Right lung (tissue), 10 donors: Measurements from ENCODE around the gene CLDN4. TPM values are rescaled to one million over a fixed set of nuclear protein-coding genes. Genes with fewer than 3 reads are reported as not detected.
"Not testable (repeated sequence)": the region's sequence is repeated elsewhere in the genome, so short reads cannot be mapped to it uniquely, and the experiment has no call there.

Experiments
- DNase-seq, 2 donors: peaks; one replicate each; pipeline ENCODE4 v3.0.0-alpha.2; 2013
- long read RNA-seq, 8 donors: transcript quantifications; one replicate each; lab custom pipeline, GENCODE V29; 2026
- polyA plus RNA-seq, 5 donors: library from polyadenylated mRNA; unstranded; fragments of 120-200 nt; gene quantifications; one replicate each; pipeline versions ENCODE4 v1.2.1 to v1.2.3, GENCODE V29; 2013; ENCODE audit warnings: inconsistent platforms in 1 of 5, low replicate concordance in 1 of 5; ENCODE audit not compliant: insufficient read length in 5 of 5, insufficient read depth in 1 of 5

CLDN4 gene, protein sequence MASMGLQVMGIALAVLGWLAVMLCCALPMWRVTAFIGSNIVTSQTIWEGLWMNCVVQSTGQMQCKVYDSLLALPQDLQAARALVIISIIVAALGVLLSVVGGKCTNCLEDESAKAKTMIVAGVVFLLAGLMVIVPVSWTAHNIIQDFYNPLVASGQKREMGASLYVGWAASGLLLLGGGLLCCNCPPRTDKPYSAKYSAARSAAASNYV
- 10 to 100 TPM; 65.3 to 98.7 (median 77.1) TPM for polyA plus RNA-seq
- long read RNA-seq, donor 1, full-length matches to known transcripts: 227 of 234 reads
- long read RNA-seq, donor 1, partial matches to known transcripts: 0 of 234 reads
- long read RNA-seq, donor 1, other reads (novel, unspliced or antisense): 7 of 234 reads
- long read RNA-seq, donor 2, transcript CLDN4-201 (1 exons, 1,831 nt): major isoform, 75 of 75 reads
- long read RNA-seq, donor 2, partial matches to known transcripts: 0 of 75 reads
- long read RNA-seq, donor 2, other reads (novel, unspliced or antisense): 0 of 75 reads
- long read RNA-seq, donor 3, transcript CLDN4-201 (1 exons, 1,831 nt): major isoform, 108 of 108 reads
- long read RNA-seq, donor 3, partial matches to known transcripts: 0 of 108 reads
- long read RNA-seq, donor 3, other reads (novel, unspliced or antisense): 0 of 108 reads
- long read RNA-seq, donor 4, full-length matches to known transcripts: 71 of 71 reads
- long read RNA-seq, donor 4, partial matches to known transcripts: 0 of 71 reads
- long read RNA-seq, donor 4, other reads (novel, unspliced or antisense): 0 of 71 reads
- long read RNA-seq, donor 5, transcript CLDN4-201 (1 exons, 1,831 nt): major isoform, 120 of 120 reads
- long read RNA-seq, donor 5, partial matches to known transcripts: 0 of 120 reads
- long read RNA-seq, donor 5, other reads (novel, unspliced or antisense): 0 of 120 reads
- long read RNA-seq, donor 6, full-length matches to known transcripts: 150 of 252 reads
- long read RNA-seq, donor 6, partial matches to known transcripts: 102 of 252 reads
- long read RNA-seq, donor 6, other reads (novel, unspliced or antisense): 0 of 252 reads
- long read RNA-seq, donor 7, transcript CLDN4-201 (1 exons, 1,831 nt): major isoform, 94 of 94 reads
- long read RNA-seq, donor 7, partial matches to known transcripts: 0 of 94 reads
- long read RNA-seq, donor 7, other reads (novel, unspliced or antisense): 0 of 94 reads
- long read RNA-seq, donor 8, transcript CLDN4-201 (1 exons, 1,831 nt): major isoform, 27 of 27 reads
- long read RNA-seq, donor 8, partial matches to known transcripts: 0 of 27 reads
- long read RNA-seq, donor 8, other reads (novel, unspliced or antisense): 0 of 27 reads

DNA sequence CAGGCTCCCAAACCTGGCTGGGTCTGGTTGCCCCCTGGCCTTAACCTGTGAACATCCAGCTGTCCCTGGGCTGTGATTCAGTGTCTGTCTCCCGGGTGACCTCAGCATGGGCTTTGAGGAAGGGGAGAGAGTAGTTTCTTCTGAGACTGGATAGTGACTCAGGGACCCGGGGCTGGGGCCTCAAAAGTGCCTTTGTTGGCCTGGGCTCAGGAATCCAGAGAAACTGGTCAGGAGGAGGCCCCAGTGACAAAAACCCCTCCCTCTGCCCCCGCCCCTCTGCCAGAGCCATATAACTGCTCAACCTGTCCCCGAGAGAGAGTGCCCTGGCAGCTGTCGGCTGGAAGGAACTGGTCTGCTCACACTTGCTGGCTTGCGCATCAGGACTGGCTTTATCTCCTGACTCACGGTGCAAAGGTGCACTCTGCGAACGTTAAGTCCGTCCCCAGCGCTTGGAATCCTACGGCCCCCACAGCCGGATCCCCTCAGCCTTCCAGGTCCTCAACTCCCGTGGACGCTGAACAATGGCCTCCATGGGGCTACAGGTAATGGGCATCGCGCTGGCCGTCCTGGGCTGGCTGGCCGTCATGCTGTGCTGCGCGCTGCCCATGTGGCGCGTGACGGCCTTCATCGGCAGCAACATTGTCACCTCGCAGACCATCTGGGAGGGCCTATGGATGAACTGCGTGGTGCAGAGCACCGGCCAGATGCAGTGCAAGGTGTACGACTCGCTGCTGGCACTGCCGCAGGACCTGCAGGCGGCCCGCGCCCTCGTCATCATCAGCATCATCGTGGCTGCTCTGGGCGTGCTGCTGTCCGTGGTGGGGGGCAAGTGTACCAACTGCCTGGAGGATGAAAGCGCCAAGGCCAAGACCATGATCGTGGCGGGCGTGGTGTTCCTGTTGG, at the start of gene CLDN4:
Gene CLDN4, plus strand, starts transcription at position 316 of the 903 bp plus-strand sequence. Its CDS starts 206 bp downstream, at position 522.
- DNase-seq: peak; percentile 74 to 76

GRCh38 chr7:73786588-73786987, 44.2 kb upstream of the CLDN4 start:
- no peak for DNase-seq

GRCh38 chr7:73787786-73788048, 43.1 kb upstream of the CLDN4 start:
- not testable (repeated sequence) for DNase-seq

DNA sequence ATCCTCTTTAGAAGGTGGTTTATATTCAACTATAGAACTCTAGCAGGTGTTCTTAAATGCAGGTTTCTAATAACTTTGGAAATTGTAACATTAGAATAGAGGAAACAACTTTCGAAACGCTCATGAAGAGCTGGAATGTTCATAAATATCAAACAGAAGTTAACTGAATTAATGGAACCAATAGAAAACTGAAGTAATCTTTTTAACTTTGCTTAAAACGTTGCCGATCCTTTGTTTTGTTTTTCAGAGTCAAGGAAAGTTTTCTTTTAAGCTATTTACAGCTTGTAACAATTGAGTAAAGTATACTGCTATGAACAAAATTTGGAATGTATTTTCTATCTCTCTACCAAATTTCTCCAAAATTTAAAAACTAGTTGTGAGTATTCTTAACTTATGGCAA, 41.7 kb upstream of the CLDN4 start:
- DNase-seq: no peak

GRCh38 chr7:73791170-73791690, 39.6 kb upstream of the CLDN4 start:
- DNase-seq: not testable (repeated sequence)

DNA sequence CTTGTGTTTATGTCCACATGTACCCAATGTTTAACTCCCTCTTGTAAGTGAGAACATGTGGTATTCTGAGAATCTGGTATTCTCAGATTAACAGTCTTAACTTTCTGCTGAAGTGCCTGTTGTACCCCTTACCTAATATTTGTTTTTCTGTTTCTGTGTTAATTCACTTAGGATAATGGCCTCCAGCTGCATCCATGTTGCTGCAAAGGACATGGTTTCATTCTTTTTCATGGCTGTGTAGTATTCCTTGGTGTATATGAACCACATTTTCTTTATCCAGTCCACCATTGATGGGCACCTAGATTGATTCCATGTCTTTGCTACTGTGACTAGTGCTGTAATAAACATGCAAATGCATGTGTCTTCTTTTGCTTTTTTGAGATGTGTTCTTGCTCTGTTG, 35.6 kb upstream of the CLDN4 start:
- not testable (repeated sequence) for DNase-seq

- not testable (repeated sequence) for DNase-seq
These were observed 34.1 kb upstream of the CLDN4 start for GRCh38 chr7:73796656-73797055.

- DNase-seq: not testable (repeated sequence)
These were observed 33.6 kb upstream of the CLDN4 start for GRCh38 chr7:73797176-73797575.

DNA sequence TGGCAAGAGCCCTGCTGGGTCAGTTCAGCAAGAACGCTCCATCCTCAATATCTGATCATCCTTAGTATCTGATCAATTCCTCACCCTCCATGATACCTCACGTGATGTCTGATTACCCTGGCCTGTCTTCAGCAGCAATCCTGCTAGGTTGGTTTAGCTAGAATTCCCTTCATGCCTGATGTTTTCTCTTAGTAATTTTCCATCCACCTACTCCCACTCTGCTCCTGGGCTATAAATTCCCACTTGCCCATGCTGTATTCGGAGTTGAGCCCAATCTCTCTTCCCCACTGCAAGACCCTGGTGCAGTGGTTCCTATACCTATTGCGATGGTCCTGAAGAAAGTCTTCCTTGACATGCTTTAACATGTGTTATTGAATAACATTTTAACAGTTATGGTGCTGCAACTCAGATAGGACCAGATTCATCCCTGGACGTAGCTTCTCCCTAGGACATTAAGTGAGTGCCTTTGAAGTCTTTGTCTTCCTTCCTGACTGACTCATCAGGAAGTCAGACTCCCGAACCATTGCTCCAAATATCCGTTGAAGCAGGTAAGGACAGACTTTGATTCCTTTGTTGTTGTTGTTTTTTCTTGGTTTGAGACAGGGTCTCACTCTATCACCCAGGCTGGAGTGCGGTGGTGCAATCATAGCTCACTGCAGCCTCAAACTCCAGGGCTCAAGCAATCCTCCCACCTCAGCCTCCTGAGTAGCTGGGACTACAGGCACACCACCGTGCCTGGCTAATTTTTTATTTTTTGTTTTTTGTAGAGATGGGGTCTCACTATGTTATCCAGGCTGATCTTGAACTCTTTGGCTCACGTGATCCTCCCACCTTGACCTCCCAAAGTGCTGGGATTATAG, 31.3 kb upstream of the CLDN4 start:
- DNase-seq: no peak

DNA sequence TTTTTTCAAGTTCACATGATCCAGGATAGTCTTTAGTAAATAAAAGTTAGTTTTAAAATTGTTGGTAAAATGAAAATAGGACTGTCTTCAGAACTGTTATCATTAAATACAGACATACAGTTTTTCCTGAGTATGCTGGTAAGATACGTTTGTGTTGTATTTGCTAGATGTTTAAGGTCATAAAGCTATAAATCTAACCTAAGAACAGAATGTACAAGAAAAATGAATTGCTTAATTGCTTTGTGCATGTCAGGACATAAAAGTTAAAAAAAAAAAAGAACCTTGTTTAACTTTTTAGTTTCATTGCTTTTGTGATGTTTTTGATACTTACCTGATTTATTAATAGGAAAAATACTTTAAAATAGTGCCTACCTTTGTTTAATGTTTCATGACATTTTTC, 29.2 kb upstream of the CLDN4 start:
- DNase-seq: no peak

- no peak for DNase-seq
These were observed 28.3 kb upstream of the CLDN4 start for GRCh38 chr7:73802459-73802858.

GRCh38 chr7:73809467-73809951, 21.3 kb upstream of the CLDN4 start:
- DNase-seq: no peak

- DNase-seq: no peak
These were observed 19.8 kb upstream of the CLDN4 start for GRCh38 chr7:73810998-73811360.

- DNase-seq: no peak
These were observed 19.0 kb upstream of the CLDN4 start for GRCh38 chr7:73811760-73812168.

GRCh38 chr7:73812996-73813395, 17.8 kb upstream of the CLDN4 start:
- DNase-seq: no peak

DNA sequence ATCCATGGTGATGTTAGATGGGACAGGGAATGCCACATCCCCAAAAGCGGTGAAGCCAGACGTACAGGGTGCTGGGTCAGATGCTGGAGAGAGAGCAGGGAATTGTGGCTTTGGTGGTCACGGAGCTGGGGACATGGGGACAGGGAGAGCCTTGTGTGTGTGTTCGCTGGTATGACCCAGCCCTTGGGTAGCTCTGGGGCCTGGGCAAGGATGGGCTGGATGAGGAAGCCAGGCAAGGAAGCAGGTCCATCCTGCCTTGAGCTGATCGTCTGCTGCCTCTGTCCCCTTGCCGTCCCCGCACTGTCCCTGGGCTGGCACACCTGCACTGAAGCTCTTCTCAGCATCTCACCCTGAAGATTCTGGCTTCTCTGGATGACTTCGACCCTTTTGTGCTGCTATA, 15.4 kb upstream of the CLDN4 start:
- no peak for DNase-seq

DNA sequence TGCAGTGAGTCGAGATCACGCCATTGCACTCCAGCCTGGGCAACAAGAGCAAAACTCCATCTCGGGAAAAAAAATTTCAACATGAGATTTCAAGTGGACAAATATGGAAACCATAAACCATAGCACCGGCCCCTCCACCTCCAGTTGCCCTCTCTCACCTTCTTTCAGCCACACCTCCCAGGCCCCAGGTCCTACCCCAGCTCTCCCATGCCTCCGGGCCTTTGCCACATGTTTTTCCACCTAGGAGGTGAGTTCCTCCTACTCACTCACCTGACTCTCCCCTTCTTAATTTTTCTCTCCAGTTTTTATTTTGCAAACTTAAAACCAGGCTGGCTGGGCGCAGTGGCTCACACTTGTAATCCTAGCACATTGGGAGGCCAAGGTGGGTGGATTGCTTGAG, 13.7 kb upstream of the CLDN4 start:
- no peak for DNase-seq

DNA sequence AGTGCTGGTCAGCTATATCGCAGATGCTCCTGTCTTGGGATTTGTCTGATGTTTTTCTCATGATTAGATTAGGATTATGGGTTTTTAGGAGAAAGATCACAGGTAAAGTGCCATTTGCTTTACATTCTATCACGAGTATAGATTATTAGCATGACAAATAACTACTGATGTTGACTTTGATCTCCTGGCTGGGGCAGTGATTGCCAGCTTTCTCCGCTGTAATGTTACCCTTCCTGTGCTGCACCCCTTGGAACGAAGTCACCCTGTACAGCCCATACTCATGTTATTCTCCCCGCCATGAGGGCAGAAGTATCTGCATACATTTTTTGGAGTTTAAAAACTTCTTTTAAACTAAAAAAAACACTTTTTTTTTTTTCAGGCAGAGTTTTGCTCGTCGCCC, 10.8 kb upstream of the CLDN4 start:
- no peak for DNase-seq

GRCh38 chr7:73821597-73822285, 9.1 kb upstream of the CLDN4 start:
- not testable (repeated sequence) for DNase-seq
